DOHH2 (cell line): Measurements from ENCODE around the gene ZNF23.

Experiments used
- H3F3A ChIP-seq: fragments of 200-600 bp; sonication (generic), shearing (Covaris generic); 2 replicates; pipeline ENCODE4 v1.6.0; 2016; ENCODE audit warnings: antibody characterized with exemption, mild to moderate bottlenecking; ENCODE audit not compliant: control insufficient read depth, insufficient read depth
- H3K27ac ChIP-seq: fragments of 200-600 bp; sonication (generic); 2 replicates; pipeline ENCODE4 v1.5.1; 2014; ENCODE audit warnings: low read depth, mild to moderate bottlenecking, low read length, moderate library complexity
- H3K27me3 ChIP-seq: fragments of 200-600 bp; sonication (generic); 2 replicates; pipeline ENCODE4 v1.6.1; 2014; ENCODE audit warnings: mild to moderate bottlenecking, low read length, mixed read lengths; ENCODE audit not compliant: control insufficient read depth
- H3K36me3 ChIP-seq: fragments of 200-600 bp; sonication (generic); 2 replicates; pipeline ENCODE4 v1.6.1; 2014; ENCODE audit warnings: mild to moderate bottlenecking, low read length, moderate library complexity, mixed read lengths; ENCODE audit not compliant: control insufficient read depth
- H3K4me1 ChIP-seq: fragments of 200-600 bp; sonication (generic); 2 replicates; pipeline ENCODE4 v1.6.1; 2014; ENCODE audit warnings: mild to moderate bottlenecking, low read length, mixed read lengths; ENCODE audit not compliant: control insufficient read depth
- H3K4me2 ChIP-seq: fragments of 200-600 bp; sonication (generic); 2 replicates; pipeline ENCODE4 v1.6.0; 2014; ENCODE audit warnings: mild to moderate bottlenecking, low read length, moderate library complexity
- H3K4me3 ChIP-seq: fragments of 200-600 bp; sonication (generic); 2 replicates; pipeline ENCODE4 v1.5.1; 2014; ENCODE audit warnings: mild to moderate bottlenecking, low read length, mixed read lengths
- H3K79me2 ChIP-seq: fragments of 200-600 bp; sonication (generic); 2 replicates; pipeline ENCODE4 v1.6.1; 2014; ENCODE audit warnings: mild to moderate bottlenecking, low read length, mixed read lengths; ENCODE audit not compliant: control insufficient read depth
- H3K9me2 ChIP-seq: fragments of 200-600 bp; sonication (generic); replicated peaks from 2 replicates; pipeline ENCODE4 v1.6.1; 2014; ENCODE audit warnings: mild to moderate bottlenecking, low read length, mixed read lengths; ENCODE audit not compliant: control insufficient read depth
- H3K9me3 ChIP-seq: fragments of 200-600 bp; sonication (generic); 2 replicates; pipeline ENCODE4 v1.6.1; 2014; ENCODE audit warnings: antibody characterized with exemption, low read length, mixed read lengths; ENCODE audit not compliant: control insufficient read depth, insufficient read depth
- H4K20me1 ChIP-seq: fragments of 200-600 bp; sonication (generic); 2 replicates; pipeline ENCODE4 v1.6.0; 2014; ENCODE audit warnings: low read depth, mild to moderate bottlenecking, antibody characterized with exemption, low read length, moderate library complexity; ENCODE audit not compliant: control insufficient read depth, insufficient read depth
- EZH2phosphoT487 ChIP-seq: fragments of 200-600 bp; sonication (generic); IDR thresholded peaks from 2 replicates; pipeline ENCODE4 v1.6.1; 2017; ENCODE audit warnings: borderline replicate concordance, mild to moderate bottlenecking, antibody characterized with exemption, low read length, moderate library complexity, mixed read lengths
- TF ChIP-seq, protein P1 (sequence below): fragments of 200-600 bp; sonication (generic); IDR thresholded peaks from one replicate; pipeline ENCODE4 v1.5.1; 2014; ENCODE audit warnings: antibody characterized with exemption, mild to moderate bottlenecking, low read depth, low read length; ENCODE audit not compliant: poor library complexity, severe bottlenecking

ZNF23 gene

DNA sequence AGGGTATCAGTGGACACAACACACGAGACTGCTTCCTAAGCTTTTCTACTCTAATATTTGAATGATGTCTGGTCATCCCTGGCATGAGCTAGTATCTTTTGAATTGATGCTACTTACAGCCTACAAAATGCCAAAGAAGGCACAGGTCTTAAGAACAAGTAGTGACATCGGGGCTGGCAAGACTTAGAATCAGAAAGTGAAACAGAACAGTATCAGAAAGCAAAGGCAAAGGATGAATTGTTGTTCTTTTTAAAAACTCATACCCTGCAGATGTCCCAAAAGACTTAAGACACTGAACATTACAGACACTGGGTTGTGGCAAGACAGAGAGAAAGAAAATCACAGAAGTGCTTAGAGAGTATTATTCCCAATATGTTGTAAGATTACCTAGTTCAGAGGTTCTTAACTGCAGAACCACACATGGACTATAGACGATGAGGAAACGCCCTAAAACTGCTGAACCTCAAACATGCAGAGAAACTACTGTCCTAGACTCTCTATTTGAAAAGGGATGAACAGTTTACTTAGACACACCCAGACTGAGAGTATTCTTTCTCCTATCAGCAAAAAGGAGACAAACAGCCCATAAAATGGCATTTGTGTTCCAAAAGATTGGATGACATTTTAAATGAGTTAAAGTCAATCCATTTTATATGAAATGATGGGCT, 14.5 kb upstream of the ZNF23 start:
- Histone ChIP-seq H3K4me1 (peaks cover 6% of the 10 kb centered on the region), H3K4me3 (no peak overlapping the region), H3K9me2 (no peaks in the 10 kb centered on the region), H3K9me3 (no peaks in the 10 kb centered on the region), H3F3A (no peaks in the 10 kb centered on the region), H4K20me1 (no peaks in the 10 kb centered on the region), H3K27me3 (no peaks in the 10 kb centered on the region), H3K27ac (no peak overlapping the region), H3K79me2 (no peaks in the 10 kb centered on the region), H3K4me2 (no peak overlapping the region), H3K36me3 (no peaks in the 10 kb centered on the region)
- TF ChIP-seq EZH2phosphoT487: no peak
- TF ChIP-seq, protein P1, sequence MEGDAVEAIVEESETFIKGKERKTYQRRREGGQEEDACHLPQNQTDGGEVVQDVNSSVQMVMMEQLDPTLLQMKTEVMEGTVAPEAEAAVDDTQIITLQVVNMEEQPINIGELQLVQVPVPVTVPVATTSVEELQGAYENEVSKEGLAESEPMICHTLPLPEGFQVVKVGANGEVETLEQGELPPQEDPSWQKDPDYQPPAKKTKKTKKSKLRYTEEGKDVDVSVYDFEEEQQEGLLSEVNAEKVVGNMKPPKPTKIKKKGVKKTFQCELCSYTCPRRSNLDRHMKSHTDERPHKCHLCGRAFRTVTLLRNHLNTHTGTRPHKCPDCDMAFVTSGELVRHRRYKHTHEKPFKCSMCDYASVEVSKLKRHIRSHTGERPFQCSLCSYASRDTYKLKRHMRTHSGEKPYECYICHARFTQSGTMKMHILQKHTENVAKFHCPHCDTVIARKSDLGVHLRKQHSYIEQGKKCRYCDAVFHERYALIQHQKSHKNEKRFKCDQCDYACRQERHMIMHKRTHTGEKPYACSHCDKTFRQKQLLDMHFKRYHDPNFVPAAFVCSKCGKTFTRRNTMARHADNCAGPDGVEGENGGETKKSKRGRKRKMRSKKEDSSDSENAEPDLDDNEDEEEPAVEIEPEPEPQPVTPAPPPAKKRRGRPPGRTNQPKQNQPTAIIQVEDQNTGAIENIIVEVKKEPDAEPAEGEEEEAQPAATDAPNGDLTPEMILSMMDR: no peak

DNA sequence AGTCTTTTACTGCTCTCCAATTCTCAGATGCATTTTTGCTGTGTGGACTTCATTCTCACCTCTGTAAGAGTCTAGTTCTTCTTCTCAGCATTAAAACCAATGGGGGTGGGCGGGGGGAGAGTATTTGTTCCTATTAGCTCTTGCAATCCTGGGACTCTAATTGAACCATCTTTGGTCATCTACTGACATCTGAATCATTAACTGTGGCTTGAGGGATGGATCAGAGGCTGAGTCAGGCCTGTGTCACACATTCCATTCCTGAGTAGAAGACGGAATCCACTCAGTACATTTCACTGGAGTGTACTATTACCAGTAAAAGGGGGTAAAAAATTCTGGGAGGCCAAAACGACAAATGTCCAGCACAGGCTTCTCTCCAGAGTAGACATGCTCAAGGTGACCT, 12.8 kb upstream of the ZNF23 start:
- Histone ChIP-seq H3K27me3 (no peaks in the 10 kb centered on the region), H3K4me3 (no peak overlapping the region), H3K9me3 (no peaks in the 10 kb centered on the region), H3K36me3 (no peaks in the 10 kb centered on the region), H3K9me2 (no peaks in the 10 kb centered on the region), H3K79me2 (no peaks in the 10 kb centered on the region), H3K4me1 (no peaks in the 10 kb centered on the region), H3F3A (no peaks in the 10 kb centered on the region), H4K20me1 (no peaks in the 10 kb centered on the region), H3K4me2 (no peak overlapping the region), H3K27ac (no peak overlapping the region)
- TF ChIP-seq, protein P1: no peak
- TF ChIP-seq EZH2phosphoT487: no peak

DNA sequence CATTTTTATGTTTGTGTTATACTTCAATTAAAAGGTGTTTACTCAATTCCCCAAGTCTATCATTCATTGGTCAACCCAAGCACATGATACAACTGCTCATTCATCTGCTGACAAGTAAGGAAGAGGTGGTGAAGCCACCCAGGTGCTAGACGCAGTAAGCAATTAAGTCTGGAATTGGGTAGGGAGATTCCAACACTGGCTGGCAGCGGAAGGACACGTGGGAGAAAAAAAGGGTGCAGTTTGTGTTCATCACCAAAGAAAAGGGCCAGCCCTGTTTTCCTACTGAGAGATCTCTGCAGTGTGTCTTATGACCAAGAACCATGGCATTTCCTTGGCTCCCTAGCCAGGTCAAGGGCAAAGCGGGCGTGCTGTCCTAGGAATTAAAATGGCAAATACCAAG, 11.8 kb upstream of the ZNF23 start:
- Histone ChIP-seq H3K4me2 (no peak overlapping the region), H3K27me3 (no peaks in the 10 kb centered on the region), H3K4me1 (no peaks in the 10 kb centered on the region), H3K9me3 (no peaks in the 10 kb centered on the region), H3K4me3 (no peak overlapping the region), H3K9me2 (no peaks in the 10 kb centered on the region), H4K20me1 (no peaks in the 10 kb centered on the region), H3F3A (no peaks in the 10 kb centered on the region), H3K36me3 (no peaks in the 10 kb centered on the region), H3K27ac (no peak overlapping the region), H3K79me2 (no peaks in the 10 kb centered on the region)
- no peak for TF ChIP-seq EZH2phosphoT487
- TF ChIP-seq, protein P1: no peak
